Motor neuron (in vitro differentiated cells): Measurements from ENCODE around the gene MUC5B. TPM values are rescaled to one million over a fixed set of nuclear protein-coding genes. Genes with fewer than 3 reads are reported as not detected.

Experiments
- ATAC-seq, 8 experiments: fragments of 200-7000 bp; cut with Tn5 transposase; replicated peaks in 6 of 8; 2 replicates each; pipeline ENCODE4 v1.8.0; 2021; ENCODE audit warnings: mild to moderate bottlenecking in 8 of 8, moderate library complexity in 8 of 8
- H3K27ac ChIP-seq, 2 donors: fragments of 250-450 bp; sonication (Bioruptor Pico); 2 replicates each; pipeline ENCODE4 v1.9.0; 2021; ENCODE audit warnings: antibody characterized with exemption in 2 of 2, mild to moderate bottlenecking in 2 of 2, moderate library complexity in 1 of 2
- H3K4me1 ChIP-seq, 2 donors: fragments of 250-450 bp; sonication (Bioruptor Pico); replicated peaks in 1 of 2; 2 replicates each; pipeline ENCODE4 v1.6.1; 2021; ENCODE audit warnings: antibody characterized with exemption in 2 of 2, mild to moderate bottlenecking in 2 of 2, moderate library complexity in 1 of 2
- H3K4me3 ChIP-seq, 5 donors: fragments of 250-450 bp; sonication (Bioruptor Pico); 2 replicates each; pipeline ENCODE4 v1.9.0; 2021; ENCODE audit warnings: antibody characterized with exemption in 5 of 5, mild to moderate bottlenecking in 5 of 5, moderate library complexity in 4 of 5
- WGBS, 10 experiments: fragments of 450-650 bp; shearing (Covaris generic); methylation state at CpG; one replicate each; pipeline ENCODE4 v1.0.0; 2022; 5-methylcytosine and 5-hydroxymethylcytosine counted together
- in situ Hi-C, 9 experiments: fragments of 400-800 bp; cut with MboI; loops; one replicate each; pipeline ENCODE4 v1.15.0; 2021; ENCODE audit warnings: low sequenced_read_pairs in 9 of 9, low pct_unique_long_range_greater_than_20kb in 2 of 9; ENCODE audit not compliant: unreplicated experiment in 9 of 9
- total RNA-seq, 8 experiments: library from RNA; unstranded; fragments of 300-600 nt; gene quantifications; 2 replicates each; pipeline versions ENCODE4 v1.2.3 to v1.2.4, GENCODE V29; 2022

The MUC5B gene
- total RNA-seq, 8 experiments from 2014 or later: under 0.01 to 4.7 (median 0.85) TPM

DNA sequence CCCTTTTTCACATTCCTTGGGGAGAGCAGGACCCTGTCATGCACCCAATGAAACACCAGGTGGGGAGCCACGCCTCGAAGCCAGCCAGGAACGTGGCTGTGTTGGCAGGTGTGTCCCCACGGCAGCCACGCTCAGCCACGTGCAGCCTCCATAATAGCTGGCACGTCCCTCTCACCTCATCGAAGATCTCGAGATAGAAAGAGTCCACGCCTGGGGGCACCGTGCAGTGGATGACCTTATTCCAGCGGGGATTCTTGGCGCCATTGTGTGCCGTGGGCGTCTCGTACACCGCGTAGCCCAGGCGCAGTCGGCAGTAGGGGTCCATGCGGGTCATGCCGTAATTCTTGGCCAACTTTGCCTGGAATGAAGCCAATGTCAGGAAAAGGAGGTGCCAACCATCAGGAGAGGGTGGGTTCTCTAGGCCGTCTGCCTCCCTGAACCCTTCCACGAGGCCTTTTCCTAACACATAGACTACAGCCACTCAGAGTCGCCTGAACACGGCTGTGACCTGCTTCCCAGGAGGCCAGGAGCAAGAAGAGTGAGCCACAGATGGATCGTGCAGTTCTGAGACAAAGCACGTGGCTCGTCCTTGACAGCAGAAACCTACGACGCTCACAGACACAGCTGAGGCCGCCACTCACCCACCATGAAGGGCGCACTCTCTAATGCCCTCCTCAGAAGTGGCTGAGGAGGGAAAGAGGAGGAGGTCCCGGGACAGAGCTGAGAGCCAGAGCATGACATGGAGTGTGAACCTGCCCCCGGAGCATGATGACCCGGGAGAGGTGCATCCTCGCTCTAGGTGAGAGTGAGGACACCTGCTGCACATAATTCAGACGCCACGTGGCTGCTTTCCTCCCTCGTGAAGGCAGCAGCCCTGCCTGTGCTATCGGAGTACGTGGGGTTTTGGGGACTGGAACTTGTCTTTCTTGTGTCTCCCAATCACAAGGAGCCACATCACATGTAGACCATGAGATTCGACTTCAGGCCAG lies 67.5 kb downstream of the MUC5B start:
- no peaks in the 10 kb centered on the region for H3K4me1 ChIP-seq
- ATAC-seq: no peak
- H3K27ac ChIP-seq: no peak overlapping the region
- 88 to 98% (median 93%) methylated on average over 2 to 16 of the region's 43 CpGs; no CpG with 5 or more reads in 3 of the 10 experiments for WGBS, 10 experiments
- no peak overlapping the region for H3K4me3 ChIP-seq
- in situ Hi-C loops: loop anchor here in 1 of 9 experiments (25.0 kb wide), 1 partner anchor 222 kb away; no protein-coding TSS in a partner anchor

- ATAC-seq: no peak
- no peaks in the 10 kb centered on the region for H3K4me1 ChIP-seq
- whole genome bisulfite sequencing, 10 experiments: 100% methylated on average over 1 of the region's 46 CpGs; no CpG with 5 or more reads in 9 of the 10 experiments
- in situ Hi-C loops: loop anchor here in 1 of 9 experiments (25.0 kb wide), 1 partner anchor 221 kb away; no protein-coding TSS in a partner anchor
- no peak overlapping the region for H3K27ac ChIP-seq
- no peak overlapping the region for H3K4me3 ChIP-seq
Observed at GRCh38 chr11:1291295-1292017, 68.6 kb downstream of the MUC5B start.

- WGBS, 10 experiments: 56 to 100% (median 88%) methylated on average over 1 to 6 of the region's 10 CpGs; no CpG with 5 or more reads in 2 of the 10 experiments
- H3K4me3 ChIP-seq: no peak overlapping the region
- H3K4me1 ChIP-seq: no peaks in the 10 kb centered on the region
- in situ Hi-C loops: loop anchor here in 1 of 9 experiments (25.0 kb wide), 1 partner anchor 220 kb away; no protein-coding TSS in a partner anchor
- ATAC-seq: no peak
- H3K27ac ChIP-seq: no peak overlapping the region
Observed at GRCh38 chr11:1292018-1292643, 69.3 kb downstream of the MUC5B start.

DNA sequence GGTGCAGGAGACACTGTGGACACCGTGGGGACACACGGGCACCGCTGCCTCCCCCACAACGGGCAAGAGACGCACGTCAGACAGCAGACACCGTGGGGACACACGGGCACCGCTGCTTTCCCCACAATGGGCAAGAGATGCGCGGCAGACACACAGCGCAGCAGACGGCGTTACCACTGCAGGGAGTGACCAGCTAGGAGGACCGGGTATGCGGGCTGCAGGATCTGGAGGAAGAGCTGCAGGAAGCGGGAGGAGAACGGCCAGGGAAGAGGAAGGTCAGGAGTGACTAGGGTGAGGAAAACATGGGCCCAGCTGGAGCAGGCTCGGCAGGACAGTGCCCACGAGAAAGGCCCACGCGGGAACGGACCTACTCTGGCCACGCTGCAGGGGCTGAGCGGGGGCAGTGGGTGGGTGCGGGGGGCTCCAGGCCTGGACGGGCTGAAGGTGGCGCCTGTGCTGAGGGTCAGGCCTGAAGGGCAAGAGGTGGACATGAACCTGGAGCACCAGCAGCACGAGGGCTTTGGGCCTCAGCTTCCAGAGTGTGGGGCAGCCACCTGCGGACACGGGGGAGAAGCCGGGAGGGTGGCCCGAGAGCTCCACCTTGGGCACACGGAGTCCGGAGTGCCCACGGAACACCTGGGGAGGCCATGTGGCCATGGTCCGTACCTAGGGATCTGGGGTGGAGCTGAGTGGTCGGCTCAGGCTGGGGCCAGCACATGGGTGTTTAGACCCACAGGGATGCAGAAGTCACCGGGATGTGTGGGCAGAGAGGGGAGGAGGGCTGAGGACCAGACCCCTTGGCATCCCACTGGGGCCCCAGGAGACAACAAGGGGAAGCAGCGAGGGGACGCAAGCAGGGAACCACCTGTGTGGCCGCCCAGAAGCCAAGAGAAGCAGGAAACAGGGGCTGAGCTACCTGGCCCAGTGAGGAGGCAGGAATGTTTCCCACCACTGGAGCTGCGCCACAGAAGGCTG lies 70.1 kb downstream of the MUC5B start:
- WGBS, 10 experiments: 80 to 94% (median 92%) methylated on average over 3 to 11 of the region's 43 CpGs; no CpG with 5 or more reads in 6 of the 10 experiments
- in situ Hi-C loops: loop anchor here in 1 of 9 experiments (25.0 kb wide), 1 partner anchor 219 kb away; no protein-coding TSS in a partner anchor
- H3K4me1 ChIP-seq: no peaks in the 10 kb centered on the region
- H3K4me3 ChIP-seq: no peak overlapping the region
- no peak for ATAC-seq
- H3K27ac ChIP-seq: no peak overlapping the region

DNA sequence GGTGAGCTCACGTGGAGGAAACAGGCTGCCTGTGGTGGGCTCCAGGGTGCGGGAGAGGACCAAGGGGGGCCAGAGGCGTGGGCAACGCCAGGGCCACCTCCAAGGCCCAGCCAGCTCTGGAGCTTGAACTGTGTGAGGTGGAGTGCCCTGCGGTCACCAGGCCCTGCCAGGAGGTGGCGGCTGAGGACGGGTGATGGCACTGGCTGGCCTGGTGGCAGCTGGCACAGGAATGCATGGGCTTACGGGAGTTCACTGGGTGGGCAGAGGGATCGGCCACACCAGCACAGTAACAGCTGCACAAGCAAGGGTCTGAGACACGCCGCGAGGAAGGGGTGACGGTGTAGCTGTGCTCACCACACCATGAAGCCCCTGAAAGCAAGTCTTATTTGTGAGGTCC lies 70.8 kb downstream of the MUC5B start:
- no peak overlapping the region for H3K27ac ChIP-seq
- WGBS, 10 experiments: 80 to 100% (median 95%) methylated on average over 1 to 5 of the region's 13 CpGs; no CpG with 5 or more reads in 6 of the 10 experiments
- no peak overlapping the region for H3K4me3 ChIP-seq
- in situ Hi-C loops: loop anchor here in 1 of 9 experiments (25.0 kb wide), 1 partner anchor 219 kb away; no protein-coding TSS in a partner anchor
- ATAC-seq: peak in 5 of 8 experiments; percentile 30 to 73 (median 38)
- no peaks in the 10 kb centered on the region for H3K4me1 ChIP-seq

- Histone ChIP-seq H3K27ac (no peak overlapping the region), H3K4me3 (no peak overlapping the region), H3K4me1 (peaks cover 2 to 6% of the 10 kb centered on the region in 2 donors)
- in situ Hi-C loops: loop anchor here in 1 of 9 experiments (25.0 kb wide), 1 partner anchor 217 kb away; no protein-coding TSS in a partner anchor
- no peak for ATAC-seq
- WGBS, 10 experiments: no CpG with 5 or more reads among the region's 22 CpGs
Observed at GRCh38 chr11:1295086-1295485, 72.2 kb downstream of the MUC5B start.

- H3K4me3 ChIP-seq: no peak overlapping the region
- no CpG with 5 or more reads among the region's 23 CpGs for WGBS, 10 experiments
- no peak overlapping the region for H3K27ac ChIP-seq
- H3K4me1 ChIP-seq: peaks cover 4 to 11% of the 10 kb centered on the region in 2 donors
- in situ Hi-C loops: loop anchor here in 1 of 9 experiments (25.0 kb wide), 1 partner anchor 217 kb away; no protein-coding TSS in a partner anchor
- no peak for ATAC-seq
Observed at GRCh38 chr11:1295591-1295990, 72.7 kb downstream of the MUC5B start.

GRCh38 chr11:1296287-1296686 lies 73.4 kb downstream of the MUC5B start:
- H3K27ac ChIP-seq: no peak overlapping the region
- peaks cover 5 to 16% of the 10 kb centered on the region in 2 donors for H3K4me1 ChIP-seq
- in situ Hi-C loops: loop anchor here in 1 of 9 experiments (25.0 kb wide), 1 partner anchor 216 kb away; no protein-coding TSS in a partner anchor
- no peak for ATAC-seq
- 80 to 100% (median 96%) methylated on average over 1 to 4 of the region's 9 CpGs; no CpG with 5 or more reads in 3 of the 10 experiments for WGBS, 10 experiments
- H3K4me3 ChIP-seq: no peak overlapping the region

GRCh38 chr11:1297011-1297575 lies 74.2 kb downstream of the MUC5B start:
- whole genome bisulfite sequencing, 10 experiments: 80 to 100% (median 100%) methylated on average over 1 to 10 of the region's 25 CpGs; no CpG with 5 or more reads in 3 of the 10 experiments
- ATAC-seq: no peak
- Histone ChIP-seq H3K27ac (no peak overlapping the region), H3K4me3 (no peak overlapping the region), H3K4me1 (peaks cover 5 to 16% of the 10 kb centered on the region in 2 donors)
- in situ Hi-C loops: loop anchor here in 1 of 9 experiments (25.0 kb wide), 1 partner anchor 215 kb away; no protein-coding TSS in a partner anchor

DNA sequence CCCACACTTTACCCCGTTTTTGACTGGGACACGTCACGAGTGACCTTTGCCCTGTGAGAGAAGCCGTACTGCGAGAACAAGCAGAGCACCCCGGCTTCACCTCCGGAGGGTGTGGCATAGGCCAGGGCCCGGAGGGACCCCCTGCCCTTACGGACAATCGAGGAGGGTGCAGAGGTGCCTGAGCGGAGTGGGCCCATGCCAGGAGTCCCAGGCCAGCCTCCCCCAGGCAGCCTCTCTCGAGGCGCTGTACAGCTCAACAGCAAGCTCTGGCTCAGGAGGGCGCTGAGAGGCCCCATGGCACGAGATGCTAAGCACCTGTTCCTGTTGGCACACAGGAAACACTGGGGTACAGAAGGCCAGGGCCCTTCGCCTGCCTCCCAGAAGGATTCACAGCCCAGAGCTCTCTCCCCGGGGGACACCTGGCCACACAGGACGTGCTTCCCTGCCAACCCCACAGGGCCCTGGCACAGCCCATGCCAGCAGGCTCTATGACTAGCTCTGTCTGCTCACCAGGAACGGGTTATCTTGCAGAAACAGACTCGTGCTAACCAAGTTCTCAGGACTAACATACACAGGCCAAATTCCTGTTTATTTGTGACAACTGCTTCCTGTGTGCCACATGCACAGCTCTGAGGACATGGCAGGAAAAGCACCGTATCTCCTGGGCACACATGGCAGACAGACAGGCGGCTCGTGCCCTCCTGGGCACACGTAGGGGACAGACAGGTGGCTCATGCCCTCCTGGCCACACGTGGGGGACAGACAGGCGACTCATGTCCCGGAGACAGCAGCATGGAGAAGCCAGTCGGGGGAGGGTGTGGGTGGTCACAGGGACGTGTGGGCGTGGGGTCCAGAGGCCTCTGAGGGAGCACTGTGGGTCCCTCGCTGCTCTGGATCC lies 75.0 kb downstream of the MUC5B start:
- no peak for ATAC-seq
- WGBS, 10 experiments: 57 to 100% (median 79%) methylated on average over 2 to 8 of the region's 31 CpGs; no CpG with 5 or more reads in 5 of the 10 experiments
- in situ Hi-C loops: loop anchor here in 1 of 9 experiments (25.0 kb wide), 1 partner anchor 214 kb away; no protein-coding TSS in a partner anchor

More for the DNA sequence above, 75.0 kb downstream of the MUC5B start:
- Histone ChIP-seq H3K4me1 (peaks cover 5 to 16% of the 10 kb centered on the region in 2 donors), H3K27ac (no peak overlapping the region), H3K4me3 (no peak overlapping the region)
